ENCODE measurements around the gene KIAA1958.

DNA sequence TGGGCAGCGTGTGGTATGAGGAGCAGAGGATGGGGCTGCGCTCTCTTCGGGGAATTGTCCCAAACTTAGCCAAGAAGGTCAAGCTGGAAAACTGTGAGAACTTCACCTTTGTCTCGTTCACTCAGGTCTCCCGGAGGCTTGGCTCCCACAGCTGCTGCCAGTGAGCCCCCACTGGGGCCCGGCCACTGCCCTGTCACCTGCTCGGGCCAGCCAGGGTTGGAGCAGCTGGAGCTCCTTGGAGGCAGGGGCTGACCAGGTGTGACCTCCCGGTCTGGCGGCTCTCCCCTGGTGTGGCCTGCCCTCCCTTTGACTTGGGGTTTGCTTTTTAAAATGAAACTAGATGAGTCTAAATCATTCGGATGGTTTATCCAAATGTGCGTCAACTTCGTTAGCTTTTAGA is 173.3 kb downstream of the KIAA1958 start:
- no peak for TF ChIP-seq POLR2AphosphoS5 (IDR thresholded peaks at IDR 0.05)
- no peak for TF ChIP-seq CTCF (IDR thresholded peaks at IDR 0.05)
- no peak for TF ChIP-seq POLR2A (IDR thresholded peaks at IDR 0.05)
- no peak for TF ChIP-seq EP300 (IDR thresholded peaks at IDR 0.05)

Measured in suprapubic skin (tissue), 4 donors.